Upper lobe of left lung (tissue), 6 donors: ENCODE data around the gene CMPK1. TPM values are rescaled to one million over a fixed set of nuclear protein-coding genes. Genes with fewer than 3 reads are reported as not detected.
A peak's percentile ranks its signal among the peaks of the same experiment; 100 is the strongest.

Source experiments
- ATAC-seq, 2 donors: fragments of 200-7000 bp; cut with Tn5 transposase; one replicate each; pipeline ENCODE4 v1.9.1; 2022; ENCODE audit warnings: mild to moderate bottlenecking in 2 of 2, moderate library complexity in 2 of 2; ENCODE audit not compliant: low FRiP score in 2 of 2
- DNase-seq, 2 donors: peaks; one replicate each; pipeline ENCODE4 v3.0.0-alpha.2; 2019 to 2020
- H3K27ac ChIP-seq, 4 donors: fragments of 200-600 bp; sonication (generic); one replicate each; pipeline ENCODE4 v1.5.1; 2016 to 2019
- H3K27me3 ChIP-seq, 4 donors: fragments of 200-600 bp; sonication (generic); one replicate each; pipeline ENCODE4 v1.5.1; 2017 to 2019
- H3K36me3 ChIP-seq, 4 donors: fragments of 200-600 bp; sonication (generic); one replicate each; pipeline ENCODE4 v1.5.1; 2016 to 2019
- H3K4me1 ChIP-seq, 4 donors: fragments of 200-600 bp; sonication (generic); one replicate each; pipeline ENCODE4 v1.5.1; 2018 to 2019
- H3K4me3 ChIP-seq, 4 donors: fragments of 200-600 bp; sonication (generic); one replicate each; pipeline ENCODE4 v1.5.1; 2017 to 2019; ENCODE audit warnings: mild to moderate bottlenecking in 2 of 4, moderate library complexity in 1 of 4
- H3K9me3 ChIP-seq, 4 donors: fragments of 200-600 bp; sonication (generic); one replicate each; pipeline ENCODE4 v1.5.1; 2018 to 2019
- CTCF ChIP-seq, 6 experiments: fragments of 450-650 bp in 4 of 6; fragments of 200-600 bp in 2 of 6; sonication (generic) in 2 of 6; IDR thresholded peaks; one replicate each; pipeline ENCODE4 v1.5.1; 2016 to 2019; ENCODE audit warnings: antibody characterized with exemption in 6 of 6
- EP300 ChIP-seq, 4 donors: sonication (generic); formaldehyde crosslinking; IDR thresholded peaks; one replicate each; pipeline ENCODE4 v1.5.1; 2017; ENCODE audit warnings: antibody characterized with exemption in 4 of 4, control low read depth in 2 of 4
- POLR2A ChIP-seq, 4 donors: fragments of 450-650 bp; IDR thresholded peaks; one replicate each; pipeline ENCODE4 v1.5.1; 2016 to 2017; ENCODE audit warnings: antibody characterized with exemption in 4 of 4, mild to moderate bottlenecking in 2 of 4
- POLR2AphosphoS5 ChIP-seq, 2 donors: sonication (generic); formaldehyde crosslinking; IDR thresholded peaks; one replicate each; pipeline ENCODE4 v1.5.1; 2017; ENCODE audit warnings: antibody characterized with exemption in 2 of 2
- WGBS, 2 donors: methylation state at CpG; one replicate each; pipeline ENCODE4 v1.1.5; 2017 to 2018; 5-methylcytosine and 5-hydroxymethylcytosine counted together
- total RNA-seq, 6 donors: library from RNA; depleted of rRNA in 4 of 6; stranded (reverse); fragments of >200 nt in 4 of 6; gene quantifications; one replicate each; pipeline versions ENCODE4 v1.1.0 to v1.2.1, GENCODE V29; 2016 to 2021
- donor health status: DM: no; HTN: no; CAD: no; lungs with moderate emphysema.
- donor health status: DM: no; HTN: yes; CAD: no; lungs with severe emphysema.

The CMPK1 gene
- total RNA-seq, 6 donors from 2014 or later = 36.7 to 134 (median 97.7) TPM

DNA sequence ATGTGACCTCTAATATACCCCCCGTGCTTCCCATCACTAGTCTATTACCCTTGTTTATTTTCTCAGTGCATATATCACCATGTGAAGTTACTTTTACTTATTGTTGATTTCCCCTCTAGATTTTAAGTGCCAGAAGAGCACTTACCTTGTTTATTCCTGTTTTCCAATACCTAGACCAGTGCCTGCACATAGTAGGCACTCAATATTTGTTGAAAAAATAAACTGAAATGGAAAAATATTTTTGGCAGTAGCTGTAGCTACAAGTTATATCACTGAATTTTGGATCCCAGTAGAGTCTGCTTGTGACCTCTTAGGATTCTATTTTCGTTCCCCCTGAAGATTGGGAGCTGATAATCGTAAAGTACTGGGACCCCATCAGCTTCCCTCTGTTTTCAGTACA, 50.5 kb downstream of the CMPK1 start:
- DNase-seq = no peak
- TF ChIP-seq POLR2A (IDR thresholded peaks at IDR 0.05) = no peak
- no peak for TF ChIP-seq EP300 (IDR thresholded peaks at IDR 0.05)
- TF ChIP-seq POLR2AphosphoS5 (IDR thresholded peaks at IDR 0.05) = no peak
- TF ChIP-seq CTCF (IDR thresholded peaks at IDR 0.05) = no peak
- ATAC-seq = no peak
- H3K36me3 ChIP-seq = peaks cover 0 to 33% (median 2%) of the 10 kb centered on the region in 4 donors
- WGBS, 2 donors = 93 to 95% methylated on average over 3 of the region's 3 CpGs
- H3K4me1 ChIP-seq = no peaks in the 10 kb centered on the region
- H3K27ac ChIP-seq = no peak overlapping the region
- H3K9me3 ChIP-seq = no peaks in the 10 kb centered on the region
- no peaks in the 10 kb centered on the region for H3K27me3 ChIP-seq
- no peak overlapping the region for H3K4me3 ChIP-seq

GRCh38 chr1:47385020-47385419, 51.4 kb downstream of the CMPK1 start:
- TF ChIP-seq POLR2A (IDR thresholded peaks at IDR 0.05) (no peak), POLR2AphosphoS5 (IDR thresholded peaks at IDR 0.05) (no peak), EP300 (IDR thresholded peaks at IDR 0.05) (no peak), CTCF (IDR thresholded peaks at IDR 0.05) (no peak)
- WGBS, 2 donors = 91 to 93% methylated on average over 6 of the region's 6 CpGs
- no peak overlapping the region for H3K27ac ChIP-seq
- DNase-seq (no peak), ATAC-seq (no peak)
- no peak overlapping the region for H3K4me3 ChIP-seq
- H3K36me3 ChIP-seq = peaks cover 0 to 23% (median 2%) of the 10 kb centered on the region in 4 donors
- no peaks in the 10 kb centered on the region for H3K27me3 ChIP-seq
- no peaks in the 10 kb centered on the region for H3K9me3 ChIP-seq
- no peaks in the 10 kb centered on the region for H3K4me1 ChIP-seq

DNA sequence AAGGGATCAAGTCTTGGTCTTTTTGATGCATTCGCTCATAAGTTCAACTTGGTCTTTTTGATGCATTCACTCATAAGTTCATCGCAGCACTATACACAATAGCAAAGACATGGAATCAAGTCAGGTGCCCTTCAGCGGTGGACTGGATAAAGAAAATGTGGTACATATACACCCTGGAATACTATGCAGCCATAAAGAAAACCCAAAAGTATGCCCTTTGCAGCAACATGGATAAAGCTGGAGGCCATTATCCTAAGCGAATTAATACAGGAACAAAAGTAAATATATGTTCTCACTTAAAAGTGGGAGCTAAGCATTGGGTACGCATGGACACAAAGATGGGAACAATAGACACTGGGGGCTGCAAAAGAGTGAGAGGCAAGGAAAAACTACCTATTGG, 52.7 kb downstream of the CMPK1 start:
- Histone ChIP-seq H3K4me3 (no peak overlapping the region), H3K27me3 (no peaks in the 10 kb centered on the region)

GRCh38 chr1:47388030-47388890, 54.7 kb downstream of the CMPK1 start:
- WGBS, 2 donors = 44 to 48% methylated on average over 6 to 10 of the region's 10 CpGs
- DNase-seq (no peak), ATAC-seq (peak in 1 of 2 donors; percentile 17)
- Histone ChIP-seq H3K27me3 (no peaks in the 10 kb centered on the region), H3K4me1 (no peaks in the 10 kb centered on the region), H3K4me3 (no peak overlapping the region), H3K27ac (no peak overlapping the region), H3K36me3 (peaks cover 0 to 3% (median 0%) of the 10 kb centered on the region in 4 donors), H3K9me3 (no peaks in the 10 kb centered on the region)
- no peak for TF ChIP-seq CTCF (IDR thresholded peaks at IDR 0.05)
- TF ChIP-seq POLR2AphosphoS5 (IDR thresholded peaks at IDR 0.05) = no peak
- TF ChIP-seq POLR2A (IDR thresholded peaks at IDR 0.05) = no peak
- TF ChIP-seq EP300 (IDR thresholded peaks at IDR 0.05) = no peak

More for the DNA sequence above, 52.7 kb downstream of the CMPK1 start:
- no peak for DNase-seq
- peaks cover 0 to 11% (median 2%) of the 10 kb centered on the region in 4 donors for H3K36me3 ChIP-seq
- no peak for ATAC-seq
- no peaks in the 10 kb centered on the region for H3K4me1 ChIP-seq
- whole genome bisulfite sequencing, 2 donors = 95 to 99% methylated on average over 5 of the region's 5 CpGs
- H3K27ac ChIP-seq = no peak overlapping the region
- no peaks in the 10 kb centered on the region for H3K9me3 ChIP-seq
- TF ChIP-seq EP300 (IDR thresholded peaks at IDR 0.05) (no peak), POLR2A (IDR thresholded peaks at IDR 0.05) (no peak), POLR2AphosphoS5 (IDR thresholded peaks at IDR 0.05) (no peak), CTCF (IDR thresholded peaks at IDR 0.05) (no peak)

GRCh38 chr1:47388891-47389238, 55.3 kb downstream of the CMPK1 start:
- peak in 1 of 2 donors; percentile 57 for DNase-seq
- Histone ChIP-seq H3K4me3 (no peak overlapping the region), H3K4me1 (no peaks in the 10 kb centered on the region), H3K27me3 (no peaks in the 10 kb centered on the region), H3K36me3 (no peaks in the 10 kb centered on the region), H3K27ac (no peak overlapping the region), H3K9me3 (no peaks in the 10 kb centered on the region)
- TF ChIP-seq CTCF (IDR thresholded peaks at IDR 0.05) (peak; percentile 46 to 68 (median 65)), EP300 (IDR thresholded peaks at IDR 0.05) (no peak), POLR2AphosphoS5 (IDR thresholded peaks at IDR 0.05) (no peak), POLR2A (IDR thresholded peaks at IDR 0.05) (no peak)
- WGBS, 2 donors = 18 to 31% methylated on average over 3 of the region's 3 CpGs
- peak; percentile 65 to 82 for ATAC-seq
